Sigmoid colon (tissue), 7 donors: ENCODE measurements around the gene LAMTOR2. TPM values are rescaled to one million over a fixed set of nuclear protein-coding genes. Genes with fewer than 3 reads are reported as not detected.
A peak's percentile ranks its signal among the peaks of the same experiment; 100 is the strongest.

Source experiments
- DNase-seq: peaks from one replicate; pipeline ENCODE4 v3.0.0-alpha.2; 2019
- H3K27ac ChIP-seq, 4 donors: fragments of 200-600 bp; sonication (generic); one replicate each; pipeline ENCODE4 v1.5.1; 2016 to 2019; ENCODE audit warnings: mild to moderate bottlenecking in 1 of 4
- H3K27me3 ChIP-seq, 3 donors: fragments of 200-600 bp; sonication (generic); one replicate each; pipeline ENCODE4 v1.5.1; 2019; ENCODE audit warnings: mild to moderate bottlenecking in 1 of 3
- H3K36me3 ChIP-seq, 4 donors: fragments of 200-600 bp; sonication (generic); one replicate each; pipeline ENCODE4 v1.5.1; 2016 to 2019
- H3K4me1 ChIP-seq, 4 donors: fragments of 200-600 bp; sonication (generic); one replicate each; pipeline ENCODE4 v1.5.1; 2017 to 2019
- H3K4me3 ChIP-seq, 4 donors: fragments of 200-600 bp; sonication (generic); one replicate each; pipeline ENCODE4 v1.5.1; 2017 to 2019; ENCODE audit warnings: mild to moderate bottlenecking in 2 of 4, moderate library complexity in 1 of 4
- H3K9me3 ChIP-seq, 4 donors: fragments of 200-600 bp in 3 of 4; sonication (generic) in 3 of 4; one replicate each; pipeline versions ENCODE4 v1.5.1 to v1.6.1; 2013 to 2019
- EP300 ChIP-seq, 4 donors: sonication (generic); formaldehyde crosslinking; IDR thresholded peaks; one replicate each; pipeline ENCODE4 v1.6.1; 2017; ENCODE audit warnings: antibody characterized with exemption in 4 of 4
- POLR2A ChIP-seq, 2 donors: fragments of 450-650 bp; IDR thresholded peaks; one replicate each; pipeline ENCODE4 v1.6.1; 2016; ENCODE audit warnings: antibody characterized with exemption in 2 of 2, mild to moderate bottlenecking in 2 of 2, moderate library complexity in 2 of 2
- POLR2AphosphoS5 ChIP-seq, 4 donors: sonication (generic); formaldehyde crosslinking; IDR thresholded peaks; one replicate each; pipeline ENCODE4 v1.6.1; 2017; ENCODE audit warnings: antibody characterized with exemption in 4 of 4
- WGBS, 2 donors: extraction: QIAGEN DNeasy Blood & Tissue Kit; methylation state at CpG; one replicate each; pipeline ENCODE4 v1.1.7; 2013; 5-methylcytosine and 5-hydroxymethylcytosine counted together
- intact Hi-C: fragments of 100-400 bp; cut with DNase I; formaldehyde crosslinking; loops from one replicate; pipeline ENCODE4 v1.15.1; 2023
- polyA plus RNA-seq, 3 donors: library from polyadenylated mRNA; stranded (reverse); fragments of 200-250 nt; gene quantifications; one replicate each; pipeline ENCODE4 v1.2.3, GENCODE V29; 2013
- total RNA-seq, 4 donors: library from RNA; depleted of rRNA; stranded (reverse); fragments of >200 nt; gene quantifications; one replicate each; pipeline ENCODE4 v1.1.0, GENCODE V29; 2016
- TF ChIP-seq, protein P1 (sequence below), 4 experiments: fragments of 450-650 bp in 3 of 4; fragments of 200-600 bp in 1 of 4; IDR thresholded peaks; one replicate each; pipeline ENCODE4 v1.5.1; 2016 to 2019; ENCODE audit warnings: antibody characterized with exemption in 4 of 4, mild to moderate bottlenecking in 3 of 4, moderate library complexity in 2 of 4
- donor health status: healthy with polysubstance abuse.
- donor health status: Bipolar disorder and iron deficiency.
- donor health status: healthy.

The LAMTOR2 gene
- total and polyA plus RNA-seq, 7 donors: 55.4 to 245 (median 86.4) TPM

DNA sequence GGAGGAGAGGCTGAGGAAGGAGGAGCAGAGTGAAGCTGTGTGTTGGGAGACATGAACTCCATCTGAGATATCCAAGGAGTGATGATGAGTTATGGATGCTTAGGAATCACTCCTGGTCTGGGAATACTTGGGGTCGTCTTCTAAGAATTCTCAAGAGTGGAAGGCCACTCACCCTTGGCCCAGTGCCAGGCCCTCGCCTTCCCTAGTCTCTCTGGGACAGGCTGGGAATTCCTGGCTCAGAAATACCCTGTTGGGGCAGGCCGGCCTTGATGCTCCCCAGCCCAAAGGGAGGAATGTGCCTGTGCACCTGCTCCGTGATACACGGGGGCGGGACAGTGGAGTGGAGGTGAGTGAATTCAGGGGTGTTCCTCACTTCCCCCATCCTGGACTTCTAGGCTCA is 47.3 kb downstream of the LAMTOR2 start:
- no peak overlapping the region for H3K4me3 ChIP-seq
- H3K36me3 ChIP-seq: no peaks in the 10 kb centered on the region
- H3K4me1 ChIP-seq: peaks cover 0 to 74% (median 57%) of the 10 kb centered on the region in 4 donors
- intact Hi-C loops: no loop called here
- TF ChIP-seq POLR2A (IDR thresholded peaks at IDR 0.05): no peak
- TF ChIP-seq, protein P1, sequence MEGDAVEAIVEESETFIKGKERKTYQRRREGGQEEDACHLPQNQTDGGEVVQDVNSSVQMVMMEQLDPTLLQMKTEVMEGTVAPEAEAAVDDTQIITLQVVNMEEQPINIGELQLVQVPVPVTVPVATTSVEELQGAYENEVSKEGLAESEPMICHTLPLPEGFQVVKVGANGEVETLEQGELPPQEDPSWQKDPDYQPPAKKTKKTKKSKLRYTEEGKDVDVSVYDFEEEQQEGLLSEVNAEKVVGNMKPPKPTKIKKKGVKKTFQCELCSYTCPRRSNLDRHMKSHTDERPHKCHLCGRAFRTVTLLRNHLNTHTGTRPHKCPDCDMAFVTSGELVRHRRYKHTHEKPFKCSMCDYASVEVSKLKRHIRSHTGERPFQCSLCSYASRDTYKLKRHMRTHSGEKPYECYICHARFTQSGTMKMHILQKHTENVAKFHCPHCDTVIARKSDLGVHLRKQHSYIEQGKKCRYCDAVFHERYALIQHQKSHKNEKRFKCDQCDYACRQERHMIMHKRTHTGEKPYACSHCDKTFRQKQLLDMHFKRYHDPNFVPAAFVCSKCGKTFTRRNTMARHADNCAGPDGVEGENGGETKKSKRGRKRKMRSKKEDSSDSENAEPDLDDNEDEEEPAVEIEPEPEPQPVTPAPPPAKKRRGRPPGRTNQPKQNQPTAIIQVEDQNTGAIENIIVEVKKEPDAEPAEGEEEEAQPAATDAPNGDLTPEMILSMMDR (IDR thresholded peaks at IDR 0.05): no peak
- no peak for TF ChIP-seq EP300 (IDR thresholded peaks at IDR 0.05)
- TF ChIP-seq POLR2AphosphoS5 (IDR thresholded peaks at IDR 0.05): no peak
- WGBS, 2 donors: 55 to 78% methylated on average over 6 of the region's 6 CpGs
- no peaks in the 10 kb centered on the region for H3K9me3 ChIP-seq
- H3K27ac ChIP-seq: peak overlapping the region; percentile 93 to 97 (median 96)
- peak; percentile 78 for DNase-seq
- no peaks in the 10 kb centered on the region for H3K27me3 ChIP-seq

GRCh38 chr1:156102633-156103511 is 48.3 kb downstream of the LAMTOR2 start:
- TF ChIP-seq POLR2AphosphoS5 (IDR thresholded peaks at IDR 0.05): no peak
- intact Hi-C loops: no loop called here
- Histone ChIP-seq H3K9me3 (no peaks in the 10 kb centered on the region), H3K36me3 (no peaks in the 10 kb centered on the region), H3K27ac (peak overlapping the region; percentile 93 to 97 (median 96)), H3K4me3 (peak overlapping the region in 1 of 4 donors; percentile 23), H3K4me1 (peaks cover 0 to 74% (median 57%) of the 10 kb centered on the region in 4 donors), H3K27me3 (no peaks in the 10 kb centered on the region)
- DNase-seq: peak; percentile 72
- 72 to 76% methylated on average over 16 of the region's 16 CpGs for WGBS, 2 donors

DNA sequence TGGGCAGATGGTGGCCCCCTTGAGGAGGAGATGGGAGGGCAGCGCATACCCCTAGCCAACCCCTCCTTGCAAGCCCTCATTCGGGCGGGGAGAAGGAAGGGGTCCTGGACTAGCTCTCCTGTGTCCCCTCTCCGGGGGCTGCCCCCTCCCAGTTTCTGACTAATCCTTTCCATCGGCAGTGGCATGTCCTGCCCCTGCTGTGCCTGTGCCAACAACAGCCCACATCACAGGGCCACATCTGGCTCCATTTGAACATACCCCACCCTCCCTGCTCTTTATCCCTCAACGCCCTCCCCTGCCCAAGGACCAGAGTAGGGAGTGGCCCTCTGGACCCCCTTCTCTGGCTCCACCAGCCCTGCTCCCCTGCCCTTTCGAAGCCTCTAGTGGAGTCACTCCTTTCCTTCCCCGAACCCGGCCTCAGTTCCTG is 49.0 kb downstream of the LAMTOR2 start:
- H3K4me3 ChIP-seq: peak overlapping the region in 1 of 4 donors; percentile 23
- H3K27me3 ChIP-seq: no peaks in the 10 kb centered on the region
- DNase-seq: peak; percentile 82
- intact Hi-C loops: no loop called here
- TF ChIP-seq, protein P1 (IDR thresholded peaks at IDR 0.05): no peak
- TF ChIP-seq POLR2A (IDR thresholded peaks at IDR 0.05): no peak
- TF ChIP-seq EP300 (IDR thresholded peaks at IDR 0.05): peak in 1 of 4 donors; percentile 12
- TF ChIP-seq POLR2AphosphoS5 (IDR thresholded peaks at IDR 0.05): peak in 3 of 4 donors; percentile 24 to 41 (median 33)
- H3K4me1 ChIP-seq: peaks cover 0 to 74% (median 57%) of the 10 kb centered on the region in 4 donors
- peak overlapping the region; percentile 93 to 97 (median 96) for H3K27ac ChIP-seq
- WGBS, 2 donors: 57 to 64% methylated on average over 9 of the region's 9 CpGs
- no peaks in the 10 kb centered on the region for H3K9me3 ChIP-seq
- no peaks in the 10 kb centered on the region for H3K36me3 ChIP-seq

GRCh38 chr1:156104065-156104810 is 49.7 kb downstream of the LAMTOR2 start:
- DNase-seq: peak; percentile 91
- Histone ChIP-seq H3K27ac (peak overlapping the region; percentile 93 to 97 (median 96)), H3K9me3 (no peaks in the 10 kb centered on the region), H3K27me3 (no peaks in the 10 kb centered on the region), H3K36me3 (no peaks in the 10 kb centered on the region), H3K4me1 (peaks cover 0 to 74% (median 57%) of the 10 kb centered on the region in 4 donors), H3K4me3 (peak overlapping the region in 1 of 4 donors; percentile 23)
- WGBS, 2 donors: 34 to 45% methylated on average over 15 of the region's 15 CpGs
- TF ChIP-seq, protein P1 (IDR thresholded peaks at IDR 0.05): no peak
- TF ChIP-seq POLR2A (IDR thresholded peaks at IDR 0.05) (no peak), EP300 (IDR thresholded peaks at IDR 0.05) (peak in 1 of 4 donors; percentile 14), POLR2AphosphoS5 (IDR thresholded peaks at IDR 0.05) (peak; percentile 34 to 78 (median 56))
- intact Hi-C loops: no loop called here
